TTC549 (cell line): ENCODE results near the gene CPNE2.
"Not testable (repeated sequence)": the region's sequence is repeated elsewhere in the genome, so short reads cannot be mapped to it uniquely, and the experiment has no call there.

ENCODE experiments used
- FAIRE-seq: peaks from 2 replicates; lab custom pipeline; 2012; peaks lifted over from hg19 to GRCh38; lab: Jason Lieb, UNC

The CPNE2 gene

DNA sequence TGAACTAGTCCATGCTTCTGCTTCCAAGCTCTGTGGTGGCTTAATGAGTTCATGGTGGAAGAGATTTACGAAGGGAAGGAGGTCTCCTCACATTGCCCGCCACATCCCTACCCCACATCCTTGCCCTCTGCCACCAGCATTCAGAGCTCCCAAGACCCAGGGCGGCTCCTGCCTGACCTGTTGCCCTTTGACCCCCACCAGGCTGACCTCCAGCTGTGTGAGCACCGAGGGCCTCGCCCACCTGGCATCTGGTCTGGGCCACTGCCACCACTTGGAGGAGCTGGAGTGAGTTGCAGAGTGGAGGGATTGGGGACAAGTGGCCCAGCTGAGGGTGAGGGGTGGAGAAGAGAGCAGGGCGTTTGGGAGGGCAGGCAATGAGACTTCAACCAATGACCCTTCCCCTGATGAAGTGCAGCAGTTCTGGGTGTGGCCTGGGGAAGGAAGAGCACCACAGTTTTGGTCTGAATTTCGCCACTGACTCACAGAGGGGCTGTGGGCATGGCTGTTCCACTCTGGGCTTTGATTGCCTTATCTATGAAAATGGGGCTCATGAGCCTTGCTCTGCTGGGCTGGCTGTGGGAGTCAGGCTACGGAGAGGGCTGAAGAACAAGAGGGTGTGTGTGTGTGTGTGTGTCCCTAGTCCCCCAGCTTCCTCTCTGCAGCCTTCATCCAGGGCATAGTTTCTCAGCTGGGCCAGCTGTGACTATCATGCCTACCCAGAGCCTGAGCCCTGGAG, 22.6 kb upstream of the CPNE2 start:
- FAIRE-seq: no peak

DNA sequence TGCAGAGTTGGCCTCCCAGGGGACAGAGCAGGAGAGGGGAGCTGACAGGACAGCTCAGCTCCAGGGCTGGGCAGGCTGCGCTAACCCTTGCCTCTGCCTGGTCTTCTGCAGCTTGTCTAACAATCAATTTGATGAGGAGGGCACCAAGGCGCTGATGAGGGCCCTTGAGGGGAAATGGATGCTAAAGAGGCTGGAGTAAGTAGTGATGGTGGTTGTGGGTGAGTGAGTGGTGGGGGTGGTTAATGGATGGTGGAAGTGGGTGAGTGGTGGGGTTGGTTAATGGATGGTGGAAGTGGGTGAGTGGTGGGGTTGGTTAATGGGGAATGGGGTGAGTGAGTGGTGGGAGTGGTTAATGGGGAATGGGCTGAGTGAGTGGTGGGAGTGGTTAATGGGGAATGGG, 22.0 kb upstream of the CPNE2 start:
- no peak for FAIRE-seq

DNA sequence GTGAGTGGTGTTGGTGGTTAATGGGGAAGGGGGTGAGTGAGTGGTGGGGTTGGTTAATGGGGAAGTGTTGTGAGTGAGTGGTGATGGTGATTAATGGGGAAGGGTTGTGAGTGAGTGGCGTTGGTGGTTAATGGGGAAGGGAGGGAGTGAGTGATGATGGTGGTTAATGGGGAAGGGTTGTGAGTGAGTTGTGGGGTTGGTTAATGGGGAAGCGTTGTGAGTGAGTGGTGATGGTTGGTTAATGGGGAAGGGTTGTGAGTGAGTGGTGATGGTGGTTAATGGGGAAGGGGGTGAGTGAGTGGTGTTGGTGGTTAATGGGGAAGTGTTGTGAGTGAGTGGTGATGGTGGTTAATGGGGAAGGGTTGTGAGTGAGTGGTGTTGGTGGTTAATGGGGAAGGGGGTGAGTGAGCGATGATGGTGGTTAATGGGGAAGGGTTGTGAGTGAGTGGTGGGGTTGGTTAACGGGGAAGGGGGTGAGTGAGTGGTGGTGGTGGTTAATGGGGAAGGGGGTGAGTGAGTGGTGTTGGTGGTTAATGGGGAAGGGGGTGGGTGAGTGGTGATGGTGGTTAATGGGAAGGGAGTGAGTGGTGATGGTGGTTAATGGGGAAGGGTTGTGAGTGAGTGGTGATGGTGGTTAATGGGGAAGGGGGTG, 21.2 kb upstream of the CPNE2 start:
- FAIRE-seq: not testable (repeated sequence)

DNA sequence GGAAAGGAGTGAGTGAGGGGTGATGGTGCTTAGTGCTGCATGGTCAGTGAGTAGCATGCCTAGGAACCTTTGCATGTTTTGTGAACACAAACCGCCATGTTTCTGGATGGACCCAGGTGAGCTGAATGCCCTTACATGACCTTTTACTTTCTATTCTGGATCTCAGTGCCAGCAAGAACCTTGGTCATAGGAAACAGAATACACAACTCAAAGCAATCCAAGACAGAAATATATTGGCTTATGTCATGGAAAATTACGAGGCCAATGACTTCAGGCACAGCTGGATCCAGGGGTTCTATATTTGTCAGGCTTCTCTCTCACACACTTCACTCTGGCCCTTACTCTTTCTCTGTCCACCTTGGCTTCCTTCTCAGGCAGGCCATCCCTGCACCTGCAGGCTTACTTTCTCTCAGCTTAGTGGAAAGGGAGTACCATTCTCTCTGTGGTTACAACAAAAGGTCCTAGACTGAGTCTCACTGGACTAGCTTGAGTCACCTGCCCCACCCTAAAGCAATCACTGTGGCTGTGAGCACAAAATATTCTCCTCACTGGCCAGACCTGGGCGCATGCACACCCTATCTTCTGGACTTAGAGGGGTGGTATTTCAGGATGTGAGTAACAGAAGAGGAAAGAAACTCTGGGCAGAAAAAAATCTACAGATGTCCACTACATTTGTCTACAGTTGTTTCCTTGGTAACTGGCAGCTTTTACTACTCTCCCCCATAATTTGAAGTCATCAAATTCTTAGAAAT, 20.4 kb upstream of the CPNE2 start:
- no peak for FAIRE-seq

DNA sequence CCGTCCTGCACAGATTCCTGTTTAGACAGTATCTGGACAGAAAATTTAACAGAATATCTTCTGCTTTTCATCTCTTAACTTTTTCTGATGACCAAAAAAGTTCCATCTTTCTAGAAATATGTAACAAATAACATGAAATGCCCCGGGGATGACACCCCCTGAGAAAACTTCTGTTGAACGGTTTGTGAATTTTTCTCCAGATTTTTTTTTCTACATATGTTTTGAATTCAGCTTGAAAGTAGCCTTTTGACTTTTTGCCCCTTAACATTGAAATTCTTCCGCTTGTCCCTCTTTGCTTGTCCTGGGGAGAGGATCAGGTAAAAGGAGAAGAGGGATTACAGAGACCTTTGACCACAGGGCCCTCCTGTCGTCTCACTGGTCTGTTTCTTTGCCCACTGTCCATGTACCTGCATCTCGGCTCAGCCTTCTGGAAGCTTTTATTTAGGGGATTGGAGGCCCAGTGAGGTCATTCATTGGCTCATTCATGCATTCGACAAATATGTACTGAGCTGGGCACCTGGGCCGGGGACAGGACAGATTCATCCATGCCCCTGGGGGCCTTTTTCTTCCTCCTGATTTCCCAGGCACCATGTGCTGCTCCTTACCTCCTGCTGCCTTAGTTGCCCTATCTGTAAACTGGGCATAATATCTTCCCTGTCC, 19.6 kb upstream of the CPNE2 start:
- FAIRE-seq: no peak

DNA sequence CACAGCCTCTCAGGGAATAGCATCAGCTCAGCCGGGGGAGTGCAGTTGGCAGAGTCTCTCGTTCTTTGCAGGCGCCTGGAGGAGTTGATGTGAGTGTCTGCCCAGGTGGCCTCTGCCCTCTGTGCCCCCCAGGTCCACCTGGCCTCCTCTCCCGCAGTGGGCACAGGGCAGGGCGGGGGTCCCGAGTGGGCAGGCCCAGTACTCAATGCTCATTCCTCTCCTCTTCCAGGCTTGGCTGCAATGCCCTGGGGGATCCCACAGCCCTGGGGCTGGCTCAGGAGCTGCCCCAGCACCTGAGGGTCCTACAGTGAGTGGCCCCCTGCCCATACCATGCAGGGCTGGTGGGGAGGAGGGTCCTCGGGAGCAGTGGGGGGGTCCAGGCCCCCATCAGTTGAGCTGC, 14.7 kb upstream of the CPNE2 start:
- FAIRE-seq: no peak

DNA sequence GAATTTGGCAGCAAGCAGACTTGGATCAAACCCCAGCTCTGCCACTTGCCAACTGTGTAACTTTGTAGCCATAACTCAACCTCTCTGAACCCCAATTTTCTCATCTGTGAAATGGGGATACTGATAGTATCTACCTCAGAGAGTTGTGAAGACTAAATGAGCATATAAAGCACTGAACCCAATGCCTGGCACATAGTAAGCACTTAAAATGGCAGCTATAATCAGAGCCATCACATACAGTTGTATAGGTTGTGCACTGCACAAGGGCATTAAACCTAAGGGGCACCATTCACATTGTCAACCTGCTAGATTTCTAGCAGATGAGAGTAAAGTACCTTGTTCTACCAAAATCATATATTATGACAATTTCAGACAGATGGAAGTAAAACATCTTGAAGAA, 10.6 kb upstream of the CPNE2 start:
- FAIRE-seq: no peak

DNA sequence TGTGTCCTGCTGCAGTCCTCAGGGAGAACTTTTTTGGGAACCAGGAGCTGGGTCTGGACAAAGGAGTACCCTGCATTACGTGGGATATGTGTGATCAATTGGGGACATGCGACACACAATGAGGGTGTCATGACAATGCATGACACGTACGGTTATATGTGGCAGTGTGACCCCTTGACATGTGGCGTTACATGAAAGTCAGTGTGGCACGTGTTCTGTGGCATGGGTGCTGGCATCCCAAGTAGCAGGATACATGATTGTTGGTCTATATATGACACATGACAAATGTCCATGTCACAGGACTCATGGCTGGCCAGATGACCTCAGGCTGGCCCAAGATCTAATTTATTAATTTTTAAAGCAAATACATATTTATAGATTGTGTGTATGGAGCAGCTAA, 9.7 kb upstream of the CPNE2 start:
- FAIRE-seq: no peak

DNA sequence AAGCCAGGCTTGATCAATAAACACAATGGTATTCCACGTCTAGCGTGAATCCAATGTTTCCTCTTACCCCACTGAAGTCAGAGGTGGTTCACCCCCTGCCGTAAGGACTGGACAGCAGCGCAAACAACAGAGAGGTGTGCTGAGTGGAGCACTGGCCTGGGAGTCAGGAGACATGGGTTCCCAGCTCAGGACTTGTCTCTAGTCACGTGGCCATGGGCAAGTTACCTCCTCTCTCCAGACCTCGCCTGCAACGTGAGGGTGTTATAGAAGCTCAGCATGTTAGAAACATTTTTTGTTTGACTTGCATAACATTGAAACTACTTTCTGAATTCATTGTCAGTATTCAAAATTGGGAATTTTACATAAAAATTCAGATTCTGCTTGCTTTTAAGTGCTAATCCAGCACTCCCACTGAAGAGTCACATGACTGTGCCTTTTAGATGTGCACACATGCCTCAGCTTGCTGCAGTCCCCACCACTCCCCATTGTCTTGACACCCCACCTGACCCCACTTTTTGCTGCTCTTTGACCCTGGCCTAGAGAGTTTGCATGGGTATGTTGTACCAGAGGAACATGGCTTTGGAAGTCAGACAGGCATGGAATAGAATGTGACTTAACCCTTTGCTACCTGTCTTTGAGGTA, 8.8 kb upstream of the CPNE2 start:
- no peak for FAIRE-seq

DNA sequence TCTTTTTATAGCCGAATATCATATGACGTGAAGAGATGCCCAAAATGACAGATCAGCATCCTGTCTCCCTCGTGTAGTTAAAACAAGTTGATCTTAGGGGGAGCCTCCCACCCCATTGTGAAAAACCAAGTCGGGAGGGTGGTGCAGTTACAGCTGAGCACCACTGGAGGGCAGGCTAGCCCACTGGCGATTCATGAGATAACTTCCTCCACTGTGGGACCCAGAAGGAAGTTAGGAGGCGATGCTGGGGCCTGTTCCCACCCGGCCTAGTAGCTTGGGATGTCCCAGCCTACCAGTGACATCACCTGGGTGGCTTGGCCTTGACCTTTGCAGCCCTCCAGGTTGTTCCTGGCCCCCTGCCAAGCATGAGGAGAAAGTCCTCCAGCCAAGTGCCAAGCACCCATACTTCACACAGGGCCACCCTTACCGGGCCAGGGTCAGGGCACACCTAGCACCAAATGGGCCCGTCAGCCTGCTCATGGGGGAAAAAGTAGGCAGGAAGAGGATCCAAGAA, 8.1 kb upstream of the CPNE2 start:
- FAIRE-seq: no peak

DNA sequence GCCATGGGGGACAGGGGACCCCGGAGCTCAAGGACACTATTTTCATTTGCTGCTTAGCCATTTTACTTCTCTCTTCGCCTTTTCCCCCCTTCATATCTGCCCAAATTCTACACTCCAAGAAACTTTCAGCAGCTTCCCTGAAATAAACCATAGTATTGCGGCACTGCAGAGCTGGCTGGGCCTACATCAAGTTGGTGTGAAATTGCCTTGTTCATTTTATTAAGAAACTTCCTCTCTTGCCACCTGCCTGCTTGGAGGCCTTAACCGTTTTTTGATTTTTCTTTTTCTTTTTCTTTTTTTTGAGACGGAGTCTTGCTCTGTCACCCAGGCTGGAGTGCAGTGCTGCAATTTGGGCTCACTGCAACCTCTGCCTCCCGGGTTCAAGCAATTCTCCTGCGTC, 7.4 kb upstream of the CPNE2 start:
- FAIRE-seq: no peak

DNA sequence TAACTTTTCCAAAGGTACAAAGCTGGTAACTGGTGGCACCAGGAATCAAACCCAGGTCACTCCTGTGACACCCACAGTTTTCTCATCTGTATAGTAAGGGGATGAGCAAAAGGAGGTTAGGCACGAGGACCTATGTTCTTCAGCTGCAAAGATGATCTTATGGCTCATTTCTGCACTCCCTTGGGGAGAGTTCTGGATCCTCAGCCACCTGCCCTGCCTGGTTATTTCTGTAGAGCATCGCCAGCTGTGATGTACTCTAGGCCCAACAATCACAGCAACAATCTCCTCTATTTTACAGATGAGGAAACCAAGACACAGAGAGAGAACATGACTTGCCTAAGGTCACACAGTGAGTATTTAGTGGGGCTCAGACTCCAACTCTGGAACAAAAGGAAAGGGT, 5.4 kb upstream of the CPNE2 start:
- no peak for FAIRE-seq

DNA sequence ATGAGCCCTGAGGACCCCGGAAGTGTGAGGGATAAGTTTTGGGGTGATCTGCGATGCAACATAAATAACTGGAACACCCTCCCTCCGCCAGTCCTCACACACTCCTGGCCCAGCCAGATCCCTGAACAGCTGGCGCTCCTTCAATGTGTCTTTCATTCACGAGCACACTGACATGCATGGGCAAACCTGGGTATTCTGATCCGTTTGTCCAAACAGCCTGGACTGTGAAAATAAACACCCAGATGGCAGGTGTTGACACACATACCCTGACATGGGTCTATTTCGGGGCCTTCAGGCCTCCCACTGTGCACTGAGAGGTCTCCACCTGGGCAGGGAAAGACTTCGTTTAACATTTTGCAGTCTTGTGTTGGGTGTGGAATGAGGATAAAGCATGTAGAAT, 3.0 kb upstream of the CPNE2 start:
- no peak for FAIRE-seq

DNA sequence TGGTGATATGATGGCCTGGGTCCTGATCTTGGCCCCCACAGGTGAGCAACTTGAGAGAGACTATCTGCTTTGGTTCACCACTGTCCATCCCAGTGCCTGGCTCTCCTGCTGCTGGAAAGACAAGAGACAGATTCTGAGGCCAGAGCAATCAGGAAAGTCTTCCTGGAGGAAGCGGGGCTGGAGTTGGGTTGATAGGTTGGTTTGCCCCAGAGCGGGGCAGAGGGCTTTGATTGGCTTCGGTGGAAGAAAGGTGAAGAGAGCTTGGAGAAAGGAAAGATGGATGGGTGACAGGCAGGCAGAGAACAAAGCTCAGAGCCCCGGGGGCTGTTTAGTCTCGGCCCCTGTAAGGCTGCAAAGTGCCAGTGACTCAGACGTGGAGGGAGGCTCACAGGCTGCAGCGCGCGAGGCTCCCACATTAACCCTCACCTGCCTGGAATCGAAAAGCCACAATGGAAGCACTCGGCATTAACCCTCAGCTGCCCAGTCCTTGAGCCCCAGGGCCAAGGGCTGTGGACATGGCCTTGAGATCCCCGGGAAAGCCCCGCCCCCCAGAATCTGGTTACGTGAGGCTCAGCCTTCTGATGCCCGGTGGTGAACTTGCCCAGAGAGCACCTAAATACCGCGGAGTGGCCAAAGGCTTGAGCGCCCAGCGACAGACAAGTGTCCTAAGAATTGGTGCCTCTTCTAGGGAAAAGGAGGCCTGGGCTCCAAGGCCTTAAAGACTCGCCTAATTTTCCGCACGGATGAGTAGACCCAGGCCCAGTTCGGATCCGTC, 996 bp upstream of the CPNE2 start:
- FAIRE-seq: no peak

DNA sequence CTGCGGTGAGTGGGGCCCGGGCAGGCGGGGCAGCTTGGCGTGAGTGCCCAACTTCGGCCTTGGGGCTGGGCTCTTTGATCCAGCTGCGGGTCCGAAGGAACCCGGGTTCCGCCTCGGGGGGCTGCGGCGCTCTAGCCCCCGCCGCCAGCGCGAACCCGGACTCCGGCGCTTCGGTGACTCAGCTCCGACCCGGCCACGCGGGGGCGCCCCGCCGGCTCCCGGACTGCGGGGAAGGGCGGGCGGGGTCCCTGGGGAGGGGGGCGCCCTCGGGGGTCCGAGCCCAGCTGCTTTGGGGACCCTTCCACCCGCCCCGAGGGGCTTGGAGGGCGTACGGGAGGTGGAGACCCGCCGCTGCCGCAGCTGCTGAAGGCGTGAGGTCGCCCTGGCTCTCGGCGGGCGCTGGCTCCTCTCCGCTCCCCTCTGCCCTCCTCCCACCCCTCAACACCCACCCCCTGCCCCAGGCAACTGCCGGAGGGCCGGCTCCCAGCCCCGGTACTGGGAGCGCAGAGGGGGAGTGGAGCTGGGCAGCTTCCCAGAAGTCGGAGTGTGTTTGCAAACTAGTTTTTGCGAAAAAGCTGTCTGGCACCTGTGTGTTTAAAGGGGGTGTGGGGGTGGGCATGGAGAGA, 516 bp downstream of the CPNE2 start:
- no peak for FAIRE-seq

DNA sequence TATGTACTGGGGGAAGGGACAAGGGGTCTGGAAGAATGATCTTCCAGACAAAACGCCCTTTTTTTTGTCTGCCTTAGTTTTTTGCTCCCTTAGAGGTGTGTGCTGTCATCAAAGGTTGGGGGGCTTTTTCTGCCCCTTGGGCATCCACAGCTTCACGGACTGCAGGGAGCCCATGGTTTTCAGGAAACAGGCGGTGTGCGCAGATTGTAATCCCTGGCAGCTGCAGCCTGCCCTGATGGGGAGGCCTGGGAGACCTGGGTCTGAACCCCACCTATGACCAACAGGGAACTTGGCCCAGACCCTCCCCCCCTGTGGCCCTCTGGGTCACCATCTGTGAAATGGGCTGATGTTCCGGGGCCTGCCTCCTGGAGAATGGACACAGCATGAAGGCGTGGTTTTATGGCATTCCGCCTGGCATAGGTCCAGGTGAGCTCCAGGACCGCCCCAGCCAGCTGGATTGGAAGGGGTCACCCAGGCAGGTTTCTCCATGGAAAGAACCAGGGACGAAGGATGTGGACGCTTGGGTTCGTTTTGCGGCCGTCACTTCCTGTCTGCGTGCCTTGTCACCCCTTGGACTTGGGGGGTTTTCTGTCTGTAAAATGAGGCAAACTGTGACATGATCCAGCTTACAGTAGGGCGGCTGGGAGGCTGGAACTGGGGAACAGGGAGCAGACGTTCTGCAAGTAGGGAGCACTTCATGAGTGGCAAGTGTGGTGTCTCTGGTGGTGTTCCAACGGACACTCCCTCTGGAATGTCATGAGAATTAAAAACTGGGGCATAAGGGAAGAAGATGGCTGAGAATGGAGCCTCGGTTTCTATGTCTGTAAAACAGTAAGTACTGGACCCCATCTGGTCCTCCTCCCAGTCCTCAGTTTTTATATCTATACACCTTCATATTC, 1.5 kb downstream of the CPNE2 start:
- no peak for FAIRE-seq

DNA sequence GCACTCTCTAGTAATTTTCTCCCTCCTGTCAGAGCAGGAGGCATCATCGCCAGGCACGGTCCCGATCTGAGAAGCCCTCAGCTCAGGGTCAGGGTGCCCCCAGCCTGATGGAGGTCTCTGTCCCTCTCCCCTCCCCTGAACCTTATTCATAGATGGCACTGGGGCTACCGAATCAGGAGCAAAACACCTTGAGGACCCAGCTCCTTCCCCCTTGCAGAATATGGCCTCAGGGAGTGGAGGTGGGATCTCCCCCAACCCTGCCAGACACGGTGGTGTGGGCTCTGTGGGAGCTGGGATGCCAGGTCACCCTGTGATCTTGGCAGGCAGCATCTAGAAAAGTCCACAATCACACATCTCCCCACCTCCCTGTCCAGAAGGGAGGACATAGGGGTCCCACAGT, 2.5 kb downstream of the CPNE2 start:
- no peak for FAIRE-seq

DNA sequence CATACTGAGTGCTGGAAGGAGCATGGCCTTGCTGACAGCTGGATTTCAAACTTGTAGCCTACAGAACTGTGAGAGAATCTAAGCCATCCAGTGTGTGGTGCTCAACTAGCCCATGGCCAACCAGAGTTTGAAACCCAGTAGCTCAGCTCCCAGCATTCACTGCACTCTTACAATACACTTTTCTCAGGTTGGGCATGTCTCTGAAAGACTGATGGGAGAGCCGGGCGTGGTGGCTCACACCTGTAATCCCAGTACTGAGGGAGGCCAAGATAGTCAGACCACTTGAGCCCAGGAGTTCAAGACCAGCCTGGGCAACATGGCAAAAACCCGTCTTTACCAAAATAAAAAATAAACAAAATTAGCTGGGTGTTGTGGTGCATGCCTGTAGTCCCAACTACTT, 3.8 kb downstream of the CPNE2 start:
- no peak for FAIRE-seq

DNA sequence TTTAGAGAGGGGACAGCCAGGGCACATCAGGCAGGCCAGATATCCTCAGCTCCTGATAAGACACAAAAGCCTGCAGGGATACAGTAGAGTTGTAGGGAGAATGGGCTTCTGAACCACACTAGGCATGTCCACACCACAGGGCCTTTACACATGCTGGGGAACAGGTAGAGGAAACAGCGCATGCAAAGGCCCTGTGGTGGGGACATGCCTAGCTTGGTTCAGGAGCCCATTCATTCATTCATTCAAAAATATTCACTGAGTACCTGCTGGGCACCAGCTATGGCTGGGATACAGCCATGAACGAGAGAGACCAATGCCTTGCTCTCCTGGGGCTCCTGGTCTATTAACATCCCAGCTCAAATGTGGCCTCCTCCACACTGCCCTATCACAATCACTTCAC, 4.4 kb downstream of the CPNE2 start:
- no peak for FAIRE-seq
